Thoracic aorta (tissue), 2 donors: ENCODE results near the gene AMHR2. TPM values are rescaled to one million over a fixed set of nuclear protein-coding genes. Genes with fewer than 3 reads are reported as not detected.

Experiments used
- ATAC-seq: fragments of 150-250 bp; one replicate; pipeline ENCODE4 v1.8.0; 2017; ENCODE audit warnings: low read depth; ENCODE audit not compliant: insufficient number of reproducible peaks, low FRiP score
- DNase-seq: peaks from one replicate; pipeline ENCODE4 v3.0.0-alpha.2; 2020; ENCODE audit warnings: low spot score
- H3K27ac ChIP-seq, 2 donors: fragments of 200-600 bp; sonication (generic); 1 replicate in 1 of 2; 2 replicates in 1 of 2; pipeline ENCODE4 v1.5.1; 2016; ENCODE audit warnings: mild to moderate bottlenecking in 2 of 2, moderate library complexity in 2 of 2
- H3K27me3 ChIP-seq: fragments of 200-600 bp; sonication (generic); replicated peaks from 2 replicates; pipeline ENCODE4 v1.6.0; 2016; ENCODE audit warnings: mild to moderate bottlenecking; ENCODE audit not compliant: insufficient read depth
- H3K36me3 ChIP-seq: fragments of 200-600 bp; sonication (generic); one replicate; pipeline ENCODE4 v1.5.1; 2016
- H3K4me1 ChIP-seq, 2 donors: fragments of 200-600 bp; sonication (generic); 1 replicate in 1 of 2; 2 replicates in 1 of 2; pipeline versions ENCODE4 v1.5.1 to v1.6.0; 2016; ENCODE audit warnings: low read depth in 2 of 2, mild to moderate bottlenecking in 1 of 2; ENCODE audit not compliant: control insufficient read depth in 1 of 2
- H3K4me3 ChIP-seq: fragments of 200-600 bp; sonication (generic); 2 replicates; pipeline ENCODE4 v1.5.1; 2016; ENCODE audit warnings: mild to moderate bottlenecking
- H3K9me3 ChIP-seq: fragments of 200-600 bp; sonication (generic); 2 replicates; pipeline ENCODE4 v1.5.1; 2016
- CTCF ChIP-seq: fragments of 200-600 bp; sonication (generic); IDR thresholded peaks from one replicate; pipeline ENCODE4 v1.5.1; 2019; ENCODE audit warnings: antibody characterized with exemption
- total RNA-seq, 2 donors: library from RNA; depleted of rRNA; stranded (reverse); fragments of >200 nt; gene quantifications; one replicate each; pipeline versions ENCODE4 v1.1.0 to v1.2.3, GENCODE V29; 2016

AMHR2 gene
- total RNA-seq, 2 donors from 2014 or later, result 0.27 TPM; not detected in 1

- Histone ChIP-seq H3K36me3 (peaks cover 88% of the 10 kb centered on the region), H3K4me1 (peaks cover 7 to 27% of the 10 kb centered on the region in 2 donors), H3K27ac (peak overlapping the region; percentile 18 to 23), H3K9me3 (no peaks in the 10 kb centered on the region), H3K4me3 (no peak overlapping the region), H3K27me3 (no peaks in the 10 kb centered on the region)
- no peak for TF ChIP-seq CTCF
- DNase-seq (no peak), ATAC-seq (no peak)
These were observed 55.2 kb downstream of the AMHR2 start for GRCh38 chr12:53478865-53479264.

GRCh38 chr12:53479331-53479730, 55.7 kb downstream of the AMHR2 start:
- Histone ChIP-seq H3K27ac (peak overlapping the region in 1 of 2 donors; percentile 23), H3K4me1 (peaks cover 5 to 22% of the 10 kb centered on the region in 2 donors), H3K27me3 (no peaks in the 10 kb centered on the region), H3K4me3 (no peak overlapping the region), H3K9me3 (no peaks in the 10 kb centered on the region), H3K36me3 (peaks cover 88% of the 10 kb centered on the region)
- no peak for TF ChIP-seq CTCF
- ATAC-seq, result no peak
- DNase-seq, result no peak

- H3K9me3 ChIP-seq, result no peaks in the 10 kb centered on the region
- H3K27me3 ChIP-seq, result no peaks in the 10 kb centered on the region
- H3K4me1 ChIP-seq, result peaks cover 0 to 12% of the 10 kb centered on the region in 2 donors
- DNase-seq (no peak), ATAC-seq (no peak)
- TF ChIP-seq CTCF, result no peak
- peaks cover 83% of the 10 kb centered on the region for H3K36me3 ChIP-seq
- H3K4me3 ChIP-seq, result no peak overlapping the region
- peak overlapping the region in 1 of 2 donors; percentile 23 for H3K27ac ChIP-seq
These were observed 57.1 kb downstream of the AMHR2 start for GRCh38 chr12:53480491-53481442.

Other genes with a start within 250 kb of the AMHR2 start
- 10 to 100 TPM; 22.2 to 28.4 TPM for gene ZNF740, start 243.1 kb upstream of the AMHR2 start, total RNA-seq
- gene CSAD, start 242.9 kb upstream of the AMHR2 start, total RNA-seq, result 10 to 100 TPM; 70.8 to 89.5 TPM
- 1 to 10 TPM; 2.1 to 8.3 TPM for gene ITGB7, start 216.6 kb upstream of the AMHR2 start, total RNA-seq
- 10 to 100 TPM; 25.7 to 37.5 TPM for gene RARG, start 191.6 kb upstream of the AMHR2 start, total RNA-seq
- gene ESPL1, start 155.6 kb upstream of the AMHR2 start, total RNA-seq, result under 1 TPM; 0.78 to 0.95 TPM
- gene PFDN5, start 128.3 kb upstream of the AMHR2 start, total RNA-seq, result 100 to 1,000 TPM; 305 to 445 TPM
- gene MYG1, start 124.2 kb upstream of the AMHR2 start, total RNA-seq, result 10 to 100 TPM; 23.4 to 49.4 TPM
- 10 to 100 TPM; 43.2 to 64.2 TPM for gene AAAS, start 102.2 kb upstream of the AMHR2 start, total RNA-seq
- not detected for gene SP7, start 87.5 kb upstream of the AMHR2 start, total RNA-seq
- 10 to 100 TPM; 50.9 to 65.6 TPM for gene SP1, start 43.7 kb upstream of the AMHR2 start, total RNA-seq
- gene PRR13, start 17.9 kb downstream of the AMHR2 start, total RNA-seq, result 10 to 100 TPM; 53.6 to 86.2 TPM
- 100 to 1,000 TPM; 326 to 466 TPM for gene PCBP2, start 28.2 kb downstream of the AMHR2 start, total RNA-seq
- gene MAP3K12, start 75.6 kb downstream of the AMHR2 start, total RNA-seq, result 10 to 100 TPM; 27.9 to 36.8 TPM
- gene TARBP2, start 77.4 kb downstream of the AMHR2 start, total RNA-seq, result 10 to 100 TPM; 14.2 to 27.7 TPM
- 1 to 10 TPM in 1 of 2 donors, not detected in 1; 9.1 TPM for gene NPFF, start 83.6 kb downstream of the AMHR2 start, total RNA-seq
- 10 to 100 TPM; 24.4 to 82.1 TPM for gene ATF7, start 202.5 kb downstream of the AMHR2 start, total RNA-seq